LNCAP (cell line): Measurements from ENCODE around the gene SCNN1B.

ENCODE experiments used
- TF ChIP-seq, protein P1 (sequence below): fragments of 450-650 bp; IDR thresholded peaks from 2 replicates; pipeline ENCODE4 v1.5.1; 2017; ENCODE audit warnings: mild to moderate bottlenecking

SCNN1B gene

GRCh38 chr16:23382279-23382678 is 80.2 kb downstream of the SCNN1B start:
- TF ChIP-seq, protein P1, sequence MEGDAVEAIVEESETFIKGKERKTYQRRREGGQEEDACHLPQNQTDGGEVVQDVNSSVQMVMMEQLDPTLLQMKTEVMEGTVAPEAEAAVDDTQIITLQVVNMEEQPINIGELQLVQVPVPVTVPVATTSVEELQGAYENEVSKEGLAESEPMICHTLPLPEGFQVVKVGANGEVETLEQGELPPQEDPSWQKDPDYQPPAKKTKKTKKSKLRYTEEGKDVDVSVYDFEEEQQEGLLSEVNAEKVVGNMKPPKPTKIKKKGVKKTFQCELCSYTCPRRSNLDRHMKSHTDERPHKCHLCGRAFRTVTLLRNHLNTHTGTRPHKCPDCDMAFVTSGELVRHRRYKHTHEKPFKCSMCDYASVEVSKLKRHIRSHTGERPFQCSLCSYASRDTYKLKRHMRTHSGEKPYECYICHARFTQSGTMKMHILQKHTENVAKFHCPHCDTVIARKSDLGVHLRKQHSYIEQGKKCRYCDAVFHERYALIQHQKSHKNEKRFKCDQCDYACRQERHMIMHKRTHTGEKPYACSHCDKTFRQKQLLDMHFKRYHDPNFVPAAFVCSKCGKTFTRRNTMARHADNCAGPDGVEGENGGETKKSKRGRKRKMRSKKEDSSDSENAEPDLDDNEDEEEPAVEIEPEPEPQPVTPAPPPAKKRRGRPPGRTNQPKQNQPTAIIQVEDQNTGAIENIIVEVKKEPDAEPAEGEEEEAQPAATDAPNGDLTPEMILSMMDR = no peak

DNA sequence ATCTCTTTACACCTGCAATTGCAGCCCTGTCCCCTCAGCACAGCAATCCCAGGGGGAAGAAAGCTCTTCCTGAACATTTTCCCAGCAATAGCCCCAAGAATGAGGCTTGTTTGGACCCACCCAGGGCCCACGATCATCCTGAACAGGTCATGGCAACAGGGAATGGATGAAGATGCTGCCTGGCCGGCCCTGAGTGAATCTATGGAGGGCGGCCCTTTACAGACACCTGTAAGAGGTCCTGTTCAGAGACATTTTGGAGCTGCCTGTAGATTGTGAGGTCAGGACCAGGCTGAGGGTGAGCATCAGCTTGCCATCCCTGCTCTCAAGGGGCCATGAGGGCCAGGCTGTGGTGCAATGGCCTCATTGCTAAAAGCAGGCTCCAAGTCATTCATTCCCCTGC is 81.8 kb downstream of the SCNN1B start:
- TF ChIP-seq, protein P1 = no peak

DNA sequence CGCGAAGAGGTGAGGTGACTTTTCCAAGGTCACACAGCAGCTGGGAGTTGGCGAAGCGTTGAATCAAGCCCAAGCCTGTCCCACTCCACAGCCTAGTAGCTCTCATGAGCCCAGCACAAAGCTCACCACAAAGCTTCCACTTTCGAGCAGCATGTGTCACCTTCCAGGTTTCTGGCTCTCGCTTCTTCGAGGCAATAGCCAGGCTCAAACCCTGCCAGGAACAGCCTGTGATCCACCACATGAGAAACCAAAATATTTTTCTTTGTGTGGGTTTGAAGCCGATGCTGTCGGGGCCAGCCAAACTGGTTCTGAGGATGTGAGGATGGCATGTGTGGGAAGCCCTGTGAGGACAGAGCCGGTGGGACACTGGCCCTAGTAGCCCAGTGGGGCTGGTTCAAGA is 82.8 kb downstream of the SCNN1B start:
- TF ChIP-seq, protein P1 = no peak

- TF ChIP-seq, protein P1 = no peak
Observed at GRCh38 chr16:23385441-23385840, 83.3 kb downstream of the SCNN1B start.

DNA sequence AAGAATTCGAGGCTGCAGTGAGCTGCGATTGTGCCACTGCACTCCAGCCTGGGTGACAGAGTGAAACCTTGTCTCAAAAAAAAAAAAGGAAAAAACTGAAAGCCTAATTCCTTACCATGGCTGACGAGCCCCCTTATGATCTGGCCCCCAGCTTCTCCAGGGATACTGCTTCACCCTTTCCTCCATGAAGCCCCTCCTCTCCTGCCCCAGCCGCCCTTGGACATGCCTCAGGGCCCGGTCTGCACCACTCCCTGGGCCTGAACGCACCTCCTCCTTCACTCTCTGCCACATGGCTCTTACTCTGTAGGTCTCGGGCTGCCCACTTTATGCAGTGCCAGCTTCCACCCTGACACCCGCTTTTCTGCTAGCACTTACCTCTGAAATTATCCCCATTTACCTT is 85.6 kb downstream of the SCNN1B start:
- TF ChIP-seq, protein P1 = no peak

DNA sequence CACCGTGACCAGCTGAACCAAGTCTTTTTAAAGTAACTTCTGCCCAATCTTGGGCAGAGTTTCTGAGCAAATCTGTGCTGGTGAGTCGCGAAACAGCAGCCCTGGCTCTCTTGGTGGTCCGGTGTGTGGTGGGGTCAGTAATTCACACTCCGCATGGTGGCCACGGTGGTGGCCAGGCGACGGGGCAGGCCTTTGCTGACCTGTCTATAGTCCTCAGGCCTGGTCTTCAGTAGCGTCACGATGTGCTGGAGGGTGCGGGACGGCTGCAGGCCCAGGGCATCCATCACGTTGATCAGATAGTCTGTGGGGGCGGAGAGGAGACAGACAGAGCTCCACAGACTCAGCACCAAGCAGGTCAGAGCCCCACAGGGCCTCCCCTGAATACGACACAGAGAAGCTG is 86.7 kb downstream of the SCNN1B start:
- TF ChIP-seq, protein P1 = no peak

GRCh38 chr16:23389201-23389600 is 87.1 kb downstream of the SCNN1B start:
- TF ChIP-seq, protein P1 = no peak

DNA sequence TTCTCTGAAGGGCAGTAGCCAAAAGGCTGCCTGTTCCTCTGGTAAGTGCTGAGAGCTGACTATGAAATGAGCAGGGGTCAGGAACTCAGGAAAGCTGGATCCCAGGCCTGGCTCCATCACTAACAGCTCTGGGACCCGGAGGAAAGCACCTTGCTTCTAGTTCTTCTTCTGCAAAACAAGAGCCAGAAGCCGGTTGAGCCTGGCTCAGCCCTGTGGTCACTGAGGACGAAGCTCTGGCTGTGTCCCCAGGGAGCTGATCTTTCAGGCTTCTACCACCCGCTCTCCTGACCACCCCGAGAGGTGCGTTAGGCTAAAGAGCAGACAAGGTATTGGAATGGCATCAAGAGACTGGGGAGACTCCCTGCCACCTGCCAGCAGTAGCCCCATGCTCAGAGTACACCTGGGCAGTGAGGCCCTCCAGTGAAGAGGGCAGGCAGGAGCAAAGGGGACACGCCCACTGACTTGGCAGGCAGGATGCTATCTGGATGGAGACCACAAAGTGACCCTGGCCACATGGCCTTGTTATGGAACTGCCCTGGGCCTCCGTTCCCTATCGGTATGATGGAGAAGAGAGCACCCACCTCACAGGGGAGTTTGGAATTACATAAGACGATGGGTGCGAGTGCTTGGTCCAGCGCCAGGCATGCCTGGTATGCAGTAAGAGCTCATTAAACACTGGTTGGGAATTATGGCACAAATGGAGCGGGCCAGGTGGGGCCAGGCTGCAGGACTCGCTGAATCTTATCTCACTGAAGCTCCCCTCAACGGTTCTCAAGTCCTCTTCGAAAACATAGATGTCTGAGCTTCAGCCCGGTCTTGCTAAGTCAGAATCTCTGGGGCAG is 89.5 kb downstream of the SCNN1B start:
- TF ChIP-seq, protein P1 = no peak
